Measurements from ENCODE around the gene CSDE1. TPM values are rescaled to one million over a fixed set of nuclear protein-coding genes. Genes with fewer than 3 reads are reported as not detected.
"Not testable (repeated sequence)": the region's sequence is repeated elsewhere in the genome, so short reads cannot be mapped to it uniquely, and the experiment has no call there.

The CSDE1 gene
- total and polyA plus RNA-seq, 3 donors from 2014 or later = 354 to 495 (median 488) TPM

DNA sequence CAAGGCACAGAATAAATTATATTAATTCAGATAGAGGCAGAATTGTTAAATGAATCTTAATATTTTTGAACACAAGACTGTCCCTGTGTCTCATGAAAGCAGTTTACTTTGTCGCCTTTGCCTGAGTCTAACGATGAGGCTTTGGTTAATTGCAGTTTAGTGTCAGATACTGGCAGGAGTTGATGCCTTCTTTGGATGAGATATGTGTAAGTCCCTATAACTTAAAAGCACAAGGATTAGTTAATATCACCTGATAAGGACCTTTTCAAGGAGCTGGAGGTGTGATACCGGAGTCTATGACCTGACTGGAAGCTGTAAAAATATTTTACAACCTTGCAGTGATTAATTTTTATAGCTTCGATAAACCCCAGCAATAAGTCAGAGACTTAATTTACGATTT, 24.7 kb upstream of the CSDE1 start:
- H3K27me3 ChIP-seq = no peaks in the 10 kb centered on the region
- H3K9me3 ChIP-seq = no peaks in the 10 kb centered on the region
- no peak for DNase-seq
- H3K36me3 ChIP-seq (ENCODE audit: low read depth, missing control alignments) = no peaks in the 10 kb centered on the region
- TF ChIP-seq, protein P1, sequence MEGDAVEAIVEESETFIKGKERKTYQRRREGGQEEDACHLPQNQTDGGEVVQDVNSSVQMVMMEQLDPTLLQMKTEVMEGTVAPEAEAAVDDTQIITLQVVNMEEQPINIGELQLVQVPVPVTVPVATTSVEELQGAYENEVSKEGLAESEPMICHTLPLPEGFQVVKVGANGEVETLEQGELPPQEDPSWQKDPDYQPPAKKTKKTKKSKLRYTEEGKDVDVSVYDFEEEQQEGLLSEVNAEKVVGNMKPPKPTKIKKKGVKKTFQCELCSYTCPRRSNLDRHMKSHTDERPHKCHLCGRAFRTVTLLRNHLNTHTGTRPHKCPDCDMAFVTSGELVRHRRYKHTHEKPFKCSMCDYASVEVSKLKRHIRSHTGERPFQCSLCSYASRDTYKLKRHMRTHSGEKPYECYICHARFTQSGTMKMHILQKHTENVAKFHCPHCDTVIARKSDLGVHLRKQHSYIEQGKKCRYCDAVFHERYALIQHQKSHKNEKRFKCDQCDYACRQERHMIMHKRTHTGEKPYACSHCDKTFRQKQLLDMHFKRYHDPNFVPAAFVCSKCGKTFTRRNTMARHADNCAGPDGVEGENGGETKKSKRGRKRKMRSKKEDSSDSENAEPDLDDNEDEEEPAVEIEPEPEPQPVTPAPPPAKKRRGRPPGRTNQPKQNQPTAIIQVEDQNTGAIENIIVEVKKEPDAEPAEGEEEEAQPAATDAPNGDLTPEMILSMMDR (IDR thresholded peaks at IDR 0.05) = no peak
- no peak for TF ChIP-seq POLR2A (IDR thresholded peaks at IDR 0.05)
- 69 to 84% methylated on average over 5 of the region's 5 CpGs for WGBS, 2 donors
- H3K27ac ChIP-seq = no peak overlapping the region
- H3K4me3 ChIP-seq = no peak overlapping the region
- H3K4me1 ChIP-seq = peaks cover 6% of the 10 kb centered on the region
- intact Hi-C loops (cut with DNase I; ENCODE audit: low total_unique reads) = no loop called here

DNA sequence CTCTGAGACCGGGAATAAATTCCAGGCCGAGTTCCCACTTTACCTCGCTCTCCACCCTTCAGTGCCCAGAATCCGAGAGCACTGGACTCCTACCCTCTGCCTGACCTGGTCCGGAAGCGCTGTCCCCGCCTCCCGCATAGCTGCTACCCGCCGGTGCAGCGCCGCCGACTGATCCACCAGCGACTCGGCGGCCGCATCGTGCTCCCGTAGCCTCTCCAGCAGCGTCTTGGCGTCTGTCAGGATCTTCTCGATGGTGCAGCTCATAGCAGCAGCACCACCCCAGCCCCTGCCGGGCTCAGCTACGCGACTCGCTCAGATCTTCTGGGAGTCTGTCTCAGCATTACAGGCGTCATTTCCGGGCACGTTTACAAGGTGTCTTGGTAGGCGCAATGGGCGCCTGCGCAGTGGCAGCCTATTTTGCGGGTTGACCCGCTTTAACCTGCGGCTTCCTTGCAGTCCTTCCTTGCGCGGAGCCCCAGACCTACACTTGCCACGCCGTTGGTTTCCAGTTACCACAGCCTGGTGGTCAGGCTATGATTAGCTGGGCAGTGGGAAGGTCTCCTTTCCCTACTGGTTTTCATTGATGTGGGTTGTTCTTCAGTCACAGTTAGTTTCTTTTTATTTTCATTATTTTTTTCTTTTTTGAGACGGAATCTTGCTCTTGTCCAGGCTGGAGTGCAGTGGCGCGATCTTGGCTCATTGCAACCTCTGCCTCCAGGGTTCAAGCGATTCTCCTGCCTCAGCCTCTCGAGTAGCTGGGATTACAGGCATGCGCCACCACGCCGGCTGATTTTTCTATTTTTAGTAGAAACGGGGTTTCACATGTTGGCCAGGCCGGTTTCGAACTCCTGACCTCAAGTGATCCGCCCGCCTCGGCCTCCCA, 22.8 kb upstream of the CSDE1 start, which contains the start of gene SIKE1:
Gene SIKE1, minus strand, starts transcription at position 342 of the 883 bp plus-strand sequence. Its CDS starts 78 bp downstream, at position 264.
- Histone ChIP-seq H3K27ac (peak within 1 kb of the TSS; percentile 83 to 86), H3K9me3 (no peaks in the 10 kb centered on the region), H3K27me3 (no peaks in the 10 kb centered on the region), H3K4me3 (peak within 1 kb of the TSS; percentile 77 to 91), H3K4me1 (peaks cover 6% of the 10 kb centered on the region), H3K36me3 (ENCODE audit: low read depth, missing control alignments) (no peaks in the 10 kb centered on the region)
- WGBS, 2 donors = 15 to 26% methylated on average over 22 to 50 of the region's 53 CpGs
- DNase-seq = peak; percentile 98
- TF ChIP-seq POLR2A (IDR thresholded peaks at IDR 0.05) = peak; percentile 12
- TF ChIP-seq, protein P1 (IDR thresholded peaks at IDR 0.05) = peak in 1 of 3 experiments; percentile 11
- intact Hi-C loops (cut with DNase I; ENCODE audit: low total_unique reads) = no loop called here

DNA sequence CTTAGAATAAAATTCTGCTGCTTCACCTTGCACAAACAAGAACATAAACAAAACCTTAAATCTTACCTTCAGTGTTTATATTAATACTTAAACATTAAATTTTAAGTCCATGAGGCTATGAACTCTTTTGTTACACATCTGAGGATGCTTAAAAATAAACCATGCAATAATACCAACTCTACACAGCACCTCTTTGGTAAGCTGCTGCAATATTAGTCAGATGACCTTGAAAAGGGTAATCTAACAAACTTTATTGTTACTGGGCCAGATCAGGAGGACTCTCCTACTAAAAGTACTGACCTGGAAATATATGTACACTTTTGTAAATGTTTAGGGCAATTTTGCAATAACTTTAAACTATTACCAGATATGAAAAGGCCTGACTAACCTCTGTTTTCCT, 21.9 kb upstream of the CSDE1 start:
- DNase-seq = no peak
- Histone ChIP-seq H3K4me3 (peak overlapping the region; percentile 77 to 91), H3K36me3 (ENCODE audit: low read depth, missing control alignments) (no peaks in the 10 kb centered on the region), H3K4me1 (peaks cover 6% of the 10 kb centered on the region), H3K27ac (peak overlapping the region; percentile 83 to 86), H3K27me3 (no peaks in the 10 kb centered on the region), H3K9me3 (no peaks in the 10 kb centered on the region)
- intact Hi-C loops (cut with DNase I; ENCODE audit: low total_unique reads) = no loop called here
- no peak for TF ChIP-seq POLR2A (IDR thresholded peaks at IDR 0.05)
- TF ChIP-seq, protein P1 (IDR thresholded peaks at IDR 0.05) = no peak

DNA sequence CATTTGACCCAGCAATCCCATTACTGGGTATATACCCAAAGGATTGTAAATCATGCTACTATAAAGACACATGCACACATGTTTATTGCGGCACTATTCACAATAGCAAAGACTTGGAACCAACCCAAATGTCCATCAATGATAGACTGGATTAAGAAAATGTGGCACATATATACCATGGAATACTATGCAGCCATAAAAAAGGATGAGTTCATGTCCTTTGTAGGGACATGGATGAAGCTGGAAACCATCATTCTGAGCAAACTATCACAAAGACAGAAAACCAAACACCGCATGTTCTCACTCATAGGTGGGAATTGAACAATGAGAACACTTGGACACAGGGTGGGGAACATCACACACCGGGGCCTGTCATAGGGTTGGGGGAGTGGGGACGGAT, 18.9 kb upstream of the CSDE1 start:
- H3K4me1 ChIP-seq; H3K27me3 ChIP-seq; H3K9me3 ChIP-seq; intact Hi-C loops (cut with DNase I; ENCODE audit: low total_unique reads); H3K36me3 ChIP-seq (ENCODE audit: low read depth, missing control alignments); DNase-seq; H3K4me3 ChIP-seq; H3K27ac ChIP-seq: not testable (repeated sequence)
- WGBS, 2 donors = 93 to 97% methylated on average over 4 of the region's 4 CpGs

DNA sequence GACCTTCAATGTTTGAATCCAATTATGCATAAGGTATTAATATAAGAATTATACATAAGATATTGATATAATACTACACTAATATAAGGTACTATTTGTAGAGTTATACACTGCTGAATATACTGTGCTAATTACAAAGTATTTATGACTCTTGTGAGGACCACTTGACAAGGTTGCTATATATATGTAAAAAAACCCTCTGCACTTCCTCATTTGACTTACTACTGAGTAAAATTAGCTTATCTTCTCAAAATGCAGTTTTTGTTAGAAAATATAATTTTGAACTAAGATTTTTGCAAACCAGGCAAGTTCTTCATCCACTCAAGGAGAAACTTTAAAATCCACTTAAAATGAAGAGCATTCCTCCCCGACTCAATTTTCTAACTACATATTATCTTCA, 14.2 kb upstream of the CSDE1 start:
- TF ChIP-seq, protein P1 (IDR thresholded peaks at IDR 0.05) = no peak
- TF ChIP-seq POLR2A (IDR thresholded peaks at IDR 0.05) = no peak
- Histone ChIP-seq H3K27ac (no peak overlapping the region), H3K27me3 (no peaks in the 10 kb centered on the region), H3K4me1 (no peaks in the 10 kb centered on the region), H3K9me3 (no peaks in the 10 kb centered on the region), H3K36me3 (ENCODE audit: low read depth, missing control alignments) (no peaks in the 10 kb centered on the region), H3K4me3 (no peak overlapping the region)
- intact Hi-C loops (cut with DNase I; ENCODE audit: low total_unique reads) = no loop called here
- DNase-seq = no peak
- 98 to 100% methylated on average over 1 of the region's 1 CpG for WGBS, 2 donors
